22Rv1 (cell line): ENCODE results near the gene PRDM15.

Experiments used
- H3K27ac ChIP-seq: fragments of 450-650 bp; 2 replicates; pipeline ENCODE4 v1.5.1; 2017
- ZFX ChIP-seq: fragments of 450-650 bp; IDR thresholded peaks from 2 replicates; pipeline ENCODE4 v1.6.1; 2017; ENCODE audit warnings: antibody characterized with exemption, borderline replicate concordance
- TF ChIP-seq, protein P1 (sequence below): fragments of 450-650 bp; IDR thresholded peaks from 2 replicates; pipeline ENCODE4 v1.5.1; 2017; ENCODE audit warnings: mild to moderate bottlenecking

The PRDM15 gene

DNA sequence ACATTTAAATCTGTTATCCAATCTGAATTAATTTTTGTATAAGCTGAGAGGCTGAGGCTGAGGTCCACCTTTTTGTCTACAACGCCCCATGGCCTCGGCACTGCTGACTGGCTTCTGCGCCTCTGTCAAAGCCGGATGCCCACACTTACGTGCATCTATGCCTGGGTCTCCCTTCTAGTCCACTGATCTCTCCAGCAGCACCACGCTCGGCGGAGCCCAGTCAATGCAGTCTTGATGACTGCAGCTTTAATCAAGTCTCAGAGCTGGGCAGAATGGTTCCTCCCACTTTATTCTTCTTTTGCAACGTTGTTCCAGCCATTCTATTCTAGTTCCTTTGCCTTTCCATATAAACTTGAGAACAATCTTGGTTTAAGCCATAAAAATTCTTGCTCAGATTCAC, 9.4 kb downstream of the PRDM15 start:
- TF ChIP-seq, protein P1, sequence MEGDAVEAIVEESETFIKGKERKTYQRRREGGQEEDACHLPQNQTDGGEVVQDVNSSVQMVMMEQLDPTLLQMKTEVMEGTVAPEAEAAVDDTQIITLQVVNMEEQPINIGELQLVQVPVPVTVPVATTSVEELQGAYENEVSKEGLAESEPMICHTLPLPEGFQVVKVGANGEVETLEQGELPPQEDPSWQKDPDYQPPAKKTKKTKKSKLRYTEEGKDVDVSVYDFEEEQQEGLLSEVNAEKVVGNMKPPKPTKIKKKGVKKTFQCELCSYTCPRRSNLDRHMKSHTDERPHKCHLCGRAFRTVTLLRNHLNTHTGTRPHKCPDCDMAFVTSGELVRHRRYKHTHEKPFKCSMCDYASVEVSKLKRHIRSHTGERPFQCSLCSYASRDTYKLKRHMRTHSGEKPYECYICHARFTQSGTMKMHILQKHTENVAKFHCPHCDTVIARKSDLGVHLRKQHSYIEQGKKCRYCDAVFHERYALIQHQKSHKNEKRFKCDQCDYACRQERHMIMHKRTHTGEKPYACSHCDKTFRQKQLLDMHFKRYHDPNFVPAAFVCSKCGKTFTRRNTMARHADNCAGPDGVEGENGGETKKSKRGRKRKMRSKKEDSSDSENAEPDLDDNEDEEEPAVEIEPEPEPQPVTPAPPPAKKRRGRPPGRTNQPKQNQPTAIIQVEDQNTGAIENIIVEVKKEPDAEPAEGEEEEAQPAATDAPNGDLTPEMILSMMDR, result no peak
- TF ChIP-seq ZFX, result no peak
- no peak overlapping the region for H3K27ac ChIP-seq

DNA sequence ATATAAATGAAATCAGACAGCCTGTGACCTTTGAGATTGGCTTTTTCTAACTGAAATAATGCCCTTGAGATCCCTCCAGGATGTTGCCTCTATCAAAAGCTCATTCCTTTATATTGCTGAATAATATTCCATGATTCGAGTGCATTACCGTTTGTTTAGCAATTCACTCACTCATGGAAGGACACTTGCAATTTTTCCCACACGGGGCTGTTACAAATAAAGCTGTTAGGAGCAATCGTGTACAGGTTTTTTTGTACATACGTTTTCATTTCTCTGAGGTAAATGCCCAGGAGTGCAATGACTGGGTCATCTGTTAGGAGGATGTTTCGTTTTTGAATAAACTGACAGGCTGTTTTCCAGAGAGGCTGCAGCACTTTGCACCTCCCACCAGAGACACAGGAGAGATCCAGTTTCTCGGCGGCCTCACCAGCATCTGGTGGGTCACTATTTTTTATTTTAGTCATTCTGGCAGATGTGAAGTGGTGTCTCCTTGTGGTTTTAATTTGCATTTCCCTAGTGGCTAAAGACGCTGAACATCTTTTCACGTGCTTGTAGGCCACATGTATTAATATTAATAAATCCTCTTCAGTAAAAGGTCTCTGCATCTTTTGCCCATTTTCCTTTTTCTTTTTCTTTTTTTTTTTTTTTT, 11.0 kb downstream of the PRDM15 start:
- no peak overlapping the region for H3K27ac ChIP-seq

DNA sequence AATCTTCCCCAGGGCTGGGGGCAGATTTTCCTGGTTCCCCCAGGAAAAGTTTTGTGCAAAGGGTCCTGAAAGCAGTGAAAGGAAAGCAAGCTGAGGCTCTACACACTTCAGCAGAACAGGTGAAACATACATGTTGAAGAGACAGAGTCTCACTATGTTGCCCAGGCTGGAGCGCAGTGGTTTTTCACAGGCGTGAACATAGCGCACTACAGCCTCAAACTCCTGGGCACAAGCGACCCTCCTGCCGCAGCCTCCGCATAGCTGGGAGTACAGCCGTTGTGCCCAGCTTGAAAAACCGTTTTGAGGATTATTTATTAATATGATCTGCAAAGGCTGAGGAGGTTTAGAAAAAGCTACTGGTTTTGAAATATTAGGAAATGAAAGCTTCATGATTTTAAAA, 11.8 kb downstream of the PRDM15 start:
- TF ChIP-seq, protein P1, result no peak
- TF ChIP-seq ZFX, result no peak
- H3K27ac ChIP-seq, result no peak overlapping the region

More for the DNA sequence above, 11.0 kb downstream of the PRDM15 start:
- no peak for TF ChIP-seq ZFX
- TF ChIP-seq, protein P1, result no peak

DNA sequence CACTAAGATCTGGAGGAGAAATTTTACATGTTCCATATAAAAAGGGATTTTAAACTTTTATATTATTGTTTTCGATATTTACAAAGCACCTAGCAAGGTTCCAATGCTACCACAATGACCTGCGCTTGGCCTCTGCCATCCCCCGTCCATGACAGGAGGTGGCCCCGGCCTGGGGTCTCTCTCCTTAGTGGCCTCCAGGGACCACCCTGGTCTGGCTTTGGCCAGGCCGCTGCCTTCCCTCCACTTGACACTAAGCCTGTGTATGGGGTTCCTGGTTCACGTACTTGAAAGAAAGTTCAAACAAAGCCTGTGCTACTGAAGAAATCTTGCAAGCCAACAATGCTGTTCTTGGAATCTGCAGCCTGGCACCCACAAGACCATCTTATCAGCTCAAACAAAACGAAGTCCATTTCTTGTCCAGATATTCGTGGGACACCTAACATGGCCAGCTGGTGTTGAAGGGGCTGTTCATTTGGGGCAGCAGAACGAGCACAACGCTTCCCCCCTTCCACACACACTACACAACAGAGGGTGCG, 12.8 kb downstream of the PRDM15 start:
- TF ChIP-seq, protein P1, result no peak
- no peak for TF ChIP-seq ZFX
- H3K27ac ChIP-seq, result no peak overlapping the region

DNA sequence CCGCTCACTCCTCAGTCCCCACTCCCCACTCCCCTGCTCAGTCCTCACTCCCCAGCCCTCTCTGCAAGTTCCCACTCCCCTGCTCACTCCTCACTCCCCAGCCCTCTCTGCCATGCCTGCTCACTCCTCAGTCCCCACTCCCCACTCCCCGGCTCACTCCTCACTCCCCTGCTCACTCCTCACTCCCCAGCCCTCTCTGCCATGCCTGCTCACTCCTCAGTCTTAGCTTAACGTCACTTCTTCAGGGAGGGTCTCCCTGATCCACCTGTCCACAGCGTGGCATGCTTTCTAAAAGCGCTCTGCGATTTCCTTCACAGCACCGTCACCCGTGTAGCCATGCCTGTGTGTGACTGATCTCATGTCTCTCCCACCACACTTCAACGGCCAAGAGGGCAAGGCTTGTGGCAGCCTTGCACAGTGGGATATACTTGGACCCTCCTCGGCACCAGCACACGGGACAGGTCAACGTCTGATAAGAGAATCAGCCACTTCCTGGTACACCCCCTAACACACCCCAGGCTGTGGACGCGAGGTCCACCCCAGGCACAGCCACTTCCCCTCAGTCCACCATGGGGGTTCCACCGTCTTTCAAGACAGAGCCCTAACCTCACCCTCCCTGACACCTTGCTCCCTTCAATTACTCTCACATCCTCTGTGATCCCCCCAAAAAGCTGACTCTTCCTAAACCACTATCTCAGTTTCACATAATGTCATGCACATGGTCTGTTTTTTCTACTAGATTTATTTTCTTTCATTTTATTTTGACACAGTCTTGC, 14.0 kb downstream of the PRDM15 start:
- no peak for TF ChIP-seq ZFX
- TF ChIP-seq, protein P1, result no peak
- no peak overlapping the region for H3K27ac ChIP-seq

DNA sequence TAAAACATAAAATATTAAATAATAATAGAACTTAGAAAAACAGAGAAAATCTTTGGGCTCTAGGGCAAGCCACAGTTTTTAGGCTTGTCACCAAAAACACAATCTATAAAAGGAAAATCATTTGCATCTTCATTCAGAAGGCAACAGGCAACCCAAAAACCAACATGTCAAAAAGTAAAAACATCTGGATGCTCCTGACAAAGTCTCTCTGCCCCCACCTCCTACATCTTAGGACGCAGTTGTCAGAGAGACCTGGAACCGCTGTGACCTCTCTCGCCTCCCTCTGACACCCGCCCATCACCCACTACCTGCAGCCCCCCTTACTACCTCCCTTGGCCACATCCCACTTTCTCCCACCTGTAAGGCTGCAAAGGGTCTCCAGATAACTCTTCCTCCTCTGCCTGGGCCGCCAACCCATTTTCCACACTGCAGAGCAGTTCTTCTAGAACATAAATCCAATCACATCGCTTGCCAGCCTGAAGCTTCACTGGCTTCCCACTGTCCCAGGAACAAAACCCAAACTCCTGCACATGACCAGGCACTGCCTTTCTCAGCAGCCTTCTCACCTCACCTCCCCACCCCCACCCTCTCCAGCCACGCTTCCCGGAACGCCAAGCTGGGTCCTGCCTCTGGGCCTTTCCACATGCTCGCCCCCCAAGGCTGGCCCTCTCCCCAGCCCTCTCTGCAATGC, 14.7 kb downstream of the PRDM15 start:
- TF ChIP-seq ZFX, result no peak
- TF ChIP-seq, protein P1, result no peak
- H3K27ac ChIP-seq, result no peak overlapping the region
